M059J (cell line): ENCODE results near the gene ADARB2. TPM values are rescaled to one million over a fixed set of nuclear protein-coding genes. Genes with fewer than 3 reads are reported as not detected.

Source experiments
- DNase-seq: peaks from one replicate; pipeline ENCODE4 v3.0.0-alpha.2; 2012; ENCODE audit warnings: low read depth
- total RNA-seq: library from RNA; depleted of rRNA; stranded (reverse); fragments of >200 nt; shearing (Covaris generic); gene quantifications from 2 replicates; pipeline ENCODE4 v1.2.3, GENCODE V29; 2014

ADARB2 gene
- total RNA-seq, 1 experiment from 2014 or later, result not detected

GRCh38 chr10:1615186-1615954 is 122.0 kb downstream of the ADARB2 start:
- no peak for DNase-seq

GRCh38 chr10:1613511-1613910 is 123.8 kb downstream of the ADARB2 start:
- no peak for DNase-seq

GRCh38 chr10:1612908-1613307 is 124.4 kb downstream of the ADARB2 start:
- no peak for DNase-seq

DNA sequence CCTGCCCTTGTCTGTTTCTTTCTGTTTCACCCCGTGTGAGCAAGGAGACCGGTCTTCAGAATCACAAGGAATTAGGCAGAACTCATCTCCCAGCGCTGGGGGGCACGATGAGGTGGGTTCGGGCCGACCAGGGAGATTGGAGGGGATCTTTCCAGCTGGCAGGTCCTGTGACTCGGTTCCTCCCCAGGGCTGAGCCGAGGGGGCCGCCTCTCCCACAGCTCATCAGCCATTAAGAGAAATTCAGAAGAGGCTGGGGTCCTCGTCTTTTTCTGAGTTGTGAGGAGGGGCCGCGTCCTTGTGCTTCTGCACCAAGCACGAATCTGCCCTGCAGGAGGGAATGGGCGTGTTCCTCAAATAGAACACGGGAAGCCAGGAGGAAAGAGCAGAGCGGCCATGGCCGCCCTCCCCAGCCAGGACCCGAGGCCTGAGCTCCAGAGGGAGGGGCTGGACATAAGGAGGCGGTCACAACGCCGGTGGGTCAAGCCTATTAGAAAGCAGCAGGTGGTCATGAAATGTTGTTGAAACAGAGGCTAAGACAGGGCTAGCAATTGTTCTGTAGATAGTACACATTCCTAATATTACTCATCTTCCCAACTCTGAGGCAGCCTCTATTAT is 125.3 kb downstream of the ADARB2 start:
- no peak for DNase-seq

DNA sequence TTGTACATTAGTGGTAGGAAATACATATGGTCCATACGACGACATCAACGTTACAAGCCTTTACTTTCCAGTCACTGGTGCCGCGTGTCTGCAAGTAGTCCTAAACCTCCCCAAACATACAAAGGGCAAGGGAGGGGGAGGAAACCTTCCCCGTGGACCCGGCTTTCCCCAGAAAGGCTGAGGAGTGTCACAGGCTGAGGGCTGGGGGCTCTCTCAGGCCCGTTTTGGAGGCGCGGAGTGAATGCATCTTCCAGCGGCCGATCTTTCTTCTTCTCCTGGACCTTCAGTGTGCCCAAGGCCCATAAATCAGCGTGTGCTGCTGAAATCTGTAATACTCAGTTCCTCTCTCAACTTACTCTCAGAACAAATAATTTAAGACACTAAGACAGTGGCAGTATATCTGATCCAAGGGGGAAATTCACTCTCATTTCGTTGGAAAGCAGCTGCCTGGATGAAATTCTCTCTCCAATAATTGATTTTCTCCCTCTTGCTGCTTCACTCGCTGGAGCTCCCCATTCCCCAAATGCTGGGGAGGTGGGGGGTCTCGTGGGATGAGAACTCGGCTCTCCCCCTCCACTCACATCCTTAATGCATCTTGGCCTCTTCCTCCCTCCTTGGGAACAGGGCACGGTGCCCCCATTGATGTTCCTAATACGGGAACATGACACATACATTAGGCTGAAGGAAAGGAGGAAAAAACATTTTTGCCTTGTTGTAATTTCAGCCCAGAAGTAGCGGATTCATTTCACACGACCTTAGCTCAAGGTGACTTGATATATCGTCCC is 126.1 kb downstream of the ADARB2 start:
- DNase-seq, result no peak

DNA sequence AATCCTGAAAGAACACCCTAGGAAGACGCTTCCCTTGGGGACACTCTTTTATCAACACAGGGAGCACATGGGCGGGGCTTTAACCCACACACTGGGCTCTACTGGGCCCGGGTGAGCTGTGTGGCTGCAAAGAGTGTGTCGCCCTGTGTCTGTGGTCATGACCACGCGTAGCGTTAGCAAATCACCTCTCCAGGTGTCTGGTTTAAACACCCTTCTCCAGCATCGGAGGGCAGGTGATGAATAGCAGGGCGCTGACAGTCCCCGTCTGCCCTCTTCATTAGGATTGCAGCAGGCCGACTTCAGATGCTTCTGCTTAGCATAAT is 127.7 kb downstream of the ADARB2 start:
- no peak for DNase-seq

DNA sequence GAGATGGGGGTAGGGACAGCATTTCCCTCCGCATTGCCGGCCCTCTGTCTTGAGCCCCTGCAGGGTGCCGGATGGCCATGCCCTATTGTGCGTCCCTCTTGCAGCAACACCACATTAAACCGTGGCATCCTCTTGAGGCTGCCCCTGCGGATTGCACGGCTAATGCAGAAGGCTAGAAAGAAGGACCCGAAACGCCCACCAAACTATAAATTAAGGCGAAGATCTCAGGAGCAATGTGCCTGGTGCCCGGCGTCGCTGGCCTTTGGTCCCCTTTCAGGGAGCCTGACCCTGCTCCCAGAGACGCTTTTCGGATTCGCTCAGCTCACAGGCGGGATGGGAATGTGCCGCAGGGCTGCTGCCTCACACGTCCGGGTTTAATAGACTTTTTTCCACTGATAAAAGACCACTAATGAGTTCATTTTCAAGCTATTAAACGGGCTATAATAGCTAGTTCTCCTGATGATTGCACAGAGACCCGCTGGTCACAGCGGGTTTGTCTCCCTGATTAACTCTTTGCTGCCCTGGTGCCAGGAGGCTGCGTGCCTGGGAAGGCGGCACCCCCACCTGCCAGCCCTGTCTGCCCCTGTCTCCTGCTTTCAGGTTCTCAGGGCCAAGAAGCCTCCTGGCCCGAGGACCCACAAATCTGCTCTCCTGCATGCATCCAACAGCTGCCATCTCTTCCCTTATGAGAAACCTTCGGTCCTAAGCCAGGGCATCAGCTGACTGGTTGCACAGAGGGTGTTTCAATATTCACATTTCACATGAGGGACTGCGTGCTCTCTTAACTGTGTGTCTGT is 128.3 kb downstream of the ADARB2 start:
- no peak for DNase-seq

- DNase-seq, result no peak
Observed at GRCh38 chr10:1608408-1608807, 128.9 kb downstream of the ADARB2 start.

DNA sequence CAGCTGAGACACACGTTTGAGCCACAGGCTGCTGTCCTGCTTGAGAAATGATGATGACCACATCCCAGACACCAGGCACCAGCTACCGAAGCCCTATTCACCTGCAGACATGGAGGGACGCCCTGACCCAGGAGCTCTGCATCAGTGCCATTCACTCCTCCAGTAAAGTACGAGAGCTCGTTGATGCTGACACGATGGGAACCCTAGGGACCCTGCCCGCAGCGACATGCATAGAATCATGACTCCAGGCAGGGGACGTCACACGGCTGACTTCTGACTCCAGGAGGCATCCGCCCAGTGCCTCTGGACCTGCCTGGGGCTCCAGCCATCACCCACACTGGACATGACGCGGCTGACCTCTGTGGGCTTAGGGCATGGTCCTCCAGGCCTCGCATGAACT is 129.9 kb downstream of the ADARB2 start:
- no peak for DNase-seq

DNA sequence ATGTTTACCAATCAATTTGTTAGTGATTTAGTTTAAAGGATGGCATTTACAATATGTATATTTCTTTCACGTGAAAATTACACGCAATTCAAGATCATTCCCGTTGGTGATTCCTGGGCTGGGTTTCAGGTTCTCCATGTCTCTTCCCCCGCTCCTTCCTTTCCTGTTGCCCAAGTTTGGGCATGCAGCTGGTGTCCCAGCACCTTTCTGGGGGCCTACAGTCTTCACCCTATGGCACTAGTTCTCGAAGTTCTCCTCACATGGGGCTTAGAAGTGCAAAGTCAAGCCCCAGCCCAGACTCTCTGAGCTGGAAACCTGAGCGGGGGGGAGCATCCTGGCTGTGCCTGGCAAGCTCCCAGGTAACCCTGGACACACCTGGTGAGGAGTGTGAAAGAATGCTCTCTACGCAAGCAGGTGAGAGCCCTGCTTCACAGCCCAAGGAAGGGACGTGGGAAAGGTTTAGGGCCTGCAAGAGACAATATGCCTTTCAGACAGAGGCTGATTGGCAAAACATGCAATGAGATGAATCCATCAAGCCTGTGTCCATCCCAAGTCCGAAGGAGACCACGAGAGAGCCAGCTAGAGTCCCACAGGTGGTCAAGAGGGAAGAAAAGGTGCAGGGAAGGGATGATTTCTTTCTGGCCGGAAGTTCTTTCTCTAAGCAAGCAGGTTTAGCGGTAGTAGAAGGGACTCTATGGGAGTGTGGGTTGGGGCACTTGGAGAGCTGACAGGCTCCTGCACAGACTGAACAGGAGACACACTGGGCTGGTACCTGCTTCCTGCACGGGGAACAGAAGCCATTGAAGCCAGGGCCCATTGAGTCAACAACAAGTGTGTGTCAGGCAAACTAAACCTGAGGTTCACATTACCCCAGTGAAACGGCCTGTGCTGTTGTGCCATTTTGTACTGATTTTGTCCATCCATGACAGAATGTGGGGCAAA is 131.1 kb downstream of the ADARB2 start:
- no peak for DNase-seq

- DNase-seq, result no peak
Observed at GRCh38 chr10:1605121-1605520, 132.2 kb downstream of the ADARB2 start.

DNA sequence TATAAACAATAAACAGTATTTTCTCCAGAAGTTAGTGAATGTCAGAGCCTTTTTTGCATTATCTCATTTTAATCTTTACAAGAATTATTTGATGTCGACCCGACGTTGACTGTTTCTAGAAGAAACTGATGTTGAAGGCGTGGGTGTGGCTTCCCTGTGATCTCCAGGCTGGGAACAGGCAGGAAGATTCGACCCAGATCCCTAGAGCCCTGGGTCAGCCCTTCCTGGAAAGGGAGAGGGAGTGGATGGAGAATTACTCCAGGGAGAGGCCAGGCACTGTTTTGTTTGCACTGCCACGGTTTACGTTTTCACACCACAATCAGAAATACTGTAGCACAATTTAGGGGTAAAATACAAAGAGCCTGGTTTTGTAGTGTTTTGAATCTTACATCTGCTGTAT is 133.1 kb downstream of the ADARB2 start:
- no peak for DNase-seq

GRCh38 chr10:1603181-1603580 is 134.1 kb downstream of the ADARB2 start:
- DNase-seq, result no peak

GRCh38 chr10:1602037-1602484 is 135.3 kb downstream of the ADARB2 start:
- DNase-seq, result no peak

- DNase-seq, result no peak
Observed at GRCh38 chr10:1601406-1601805, 135.9 kb downstream of the ADARB2 start.

GRCh38 chr10:1600861-1601260 is 136.5 kb downstream of the ADARB2 start:
- no peak for DNase-seq

DNA sequence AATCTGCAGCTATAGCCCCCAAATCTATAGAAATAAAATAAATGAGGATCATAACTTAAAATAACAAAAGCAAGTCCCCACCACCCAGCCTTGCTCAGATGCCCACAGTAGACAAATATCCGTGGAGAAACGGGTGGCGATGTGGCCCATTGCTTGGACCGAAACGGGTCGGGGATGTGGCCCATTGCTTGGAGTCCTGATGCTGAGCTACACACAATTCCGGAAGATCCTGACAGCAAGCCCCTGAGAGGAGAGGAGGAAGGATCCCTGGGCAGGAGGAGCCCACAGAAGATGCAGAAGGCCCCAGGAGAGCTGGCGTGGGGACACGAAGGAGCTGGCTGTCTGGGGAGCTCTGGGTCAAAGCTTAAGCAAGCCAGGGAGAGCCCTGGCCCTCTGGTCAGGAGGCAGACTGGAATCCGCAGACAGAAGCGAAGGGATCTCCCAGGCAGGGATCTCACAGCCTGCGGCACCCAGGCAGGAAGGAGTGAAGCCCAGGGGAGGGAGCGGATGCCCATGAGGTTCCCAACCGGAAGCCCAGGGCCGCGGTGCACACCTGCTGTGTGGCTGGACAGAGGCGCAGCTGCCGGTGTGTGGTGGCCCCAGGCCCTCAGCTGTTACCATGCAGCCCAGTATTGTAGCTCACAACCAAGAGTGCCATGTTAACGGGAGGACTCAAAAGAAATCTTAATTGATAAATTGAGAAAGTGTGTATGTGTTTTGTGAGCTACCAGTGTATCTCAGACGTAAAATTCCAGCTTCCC is 138.8 kb downstream of the ADARB2 start:
- no peak for DNase-seq

- no peak for DNase-seq
Observed at GRCh38 chr10:1597370-1598146, 139.8 kb downstream of the ADARB2 start.

- no peak for DNase-seq
Observed at GRCh38 chr10:1596482-1597099, 140.7 kb downstream of the ADARB2 start.
